Measurements from ENCODE around the gene PCDHGC5.

The PCDHGC5 gene

GRCh38 chr5:141524604-141525597 is 36.0 kb downstream of the PCDHGC5 start:
- peak; percentile 97 for FAIRE-seq
- TF ChIP-seq POLR2A (IDR thresholded peaks at IDR 0.05; ENCODE audit: low read depth, low read length) = no peak
- TF ChIP-seq TAF1 (IDR thresholded peaks at IDR 0.05; ENCODE audit: borderline replicate concordance, low read depth, low read length) = no peak
- TF ChIP-seq POLR2AphosphoS5 (IDR thresholded peaks at IDR 0.05; ENCODE audit: low read depth, low read length) = no peak
- no peak for DNase-seq (ENCODE audit: insufficient read length)

- FAIRE-seq (no peak), DNase-seq (ENCODE audit: insufficient read length) (no peak)
- no peak for TF ChIP-seq POLR2AphosphoS5 (IDR thresholded peaks at IDR 0.05; ENCODE audit: low read depth, low read length)
- no peak for TF ChIP-seq TAF1 (IDR thresholded peaks at IDR 0.05; ENCODE audit: borderline replicate concordance, low read depth, low read length)
- no peak for TF ChIP-seq POLR2A (IDR thresholded peaks at IDR 0.05; ENCODE audit: low read depth, low read length)
Measured at GRCh38 chr5:141525653-141526052, 36.8 kb downstream of the PCDHGC5 start.

GRCh38 chr5:141527426-141527825 is 38.5 kb downstream of the PCDHGC5 start:
- FAIRE-seq = no peak
- no peak for DNase-seq (ENCODE audit: insufficient read length)
- TF ChIP-seq POLR2AphosphoS5 (IDR thresholded peaks at IDR 0.05; ENCODE audit: low read depth, low read length) (no peak), POLR2A (IDR thresholded peaks at IDR 0.05; ENCODE audit: low read depth, low read length) (no peak), TAF1 (IDR thresholded peaks at IDR 0.05; ENCODE audit: borderline replicate concordance, low read depth, low read length) (no peak)

GRCh38 chr5:141528291-141528984 is 39.6 kb downstream of the PCDHGC5 start:
- FAIRE-seq (no peak), DNase-seq (ENCODE audit: insufficient read length) (no peak)
- TF ChIP-seq POLR2AphosphoS5 (IDR thresholded peaks at IDR 0.05; ENCODE audit: low read depth, low read length) (no peak), TAF1 (IDR thresholded peaks at IDR 0.05; ENCODE audit: borderline replicate concordance, low read depth, low read length) (no peak), POLR2A (IDR thresholded peaks at IDR 0.05; ENCODE audit: low read depth, low read length) (no peak)

- FAIRE-seq = no peak
- DNase-seq (ENCODE audit: insufficient read length) = no peak
Measured at GRCh38 chr5:141529002-141529401, 40.1 kb downstream of the PCDHGC5 start.

GRCh38 chr5:141529873-141530272 is 41.0 kb downstream of the PCDHGC5 start:
- DNase-seq (ENCODE audit: insufficient read length) (no peak), FAIRE-seq (peak; percentile 33)
- no peak; the same call in 1 of the 2 replicates for TF ChIP-seq POLR2AphosphoS5 (IDR thresholded peaks at IDR 0.05; ENCODE audit: low read depth, low read length)
- TF ChIP-seq POLR2A (IDR thresholded peaks at IDR 0.05; ENCODE audit: low read depth, low read length) = no peak
- no peak for TF ChIP-seq TAF1 (IDR thresholded peaks at IDR 0.05; ENCODE audit: borderline replicate concordance, low read depth, low read length)

More at GRCh38 chr5:141529002-141529401, 40.1 kb downstream of the PCDHGC5 start:
- no peak for TF ChIP-seq POLR2A (IDR thresholded peaks at IDR 0.05; ENCODE audit: low read depth, low read length)
- TF ChIP-seq POLR2AphosphoS5 (IDR thresholded peaks at IDR 0.05; ENCODE audit: low read depth, low read length) = no peak
- TF ChIP-seq TAF1 (IDR thresholded peaks at IDR 0.05; ENCODE audit: borderline replicate concordance, low read depth, low read length) = no peak

GRCh38 chr5:141532726-141533125 is 43.8 kb downstream of the PCDHGC5 start:
- DNase-seq (ENCODE audit: insufficient read length) = no peak
- TF ChIP-seq POLR2A (IDR thresholded peaks at IDR 0.05; ENCODE audit: low read depth, low read length) = no peak
- TF ChIP-seq TAF1 (IDR thresholded peaks at IDR 0.05; ENCODE audit: borderline replicate concordance, low read depth, low read length) = no peak
- TF ChIP-seq POLR2AphosphoS5 (IDR thresholded peaks at IDR 0.05; ENCODE audit: low read depth, low read length) = no peak
- no peak for FAIRE-seq

GRCh38 chr5:141533897-141534296 is 45.0 kb downstream of the PCDHGC5 start:
- TF ChIP-seq TAF1 (IDR thresholded peaks at IDR 0.05; ENCODE audit: borderline replicate concordance, low read depth, low read length) (no peak), POLR2A (IDR thresholded peaks at IDR 0.05; ENCODE audit: low read depth, low read length) (no peak), POLR2AphosphoS5 (IDR thresholded peaks at IDR 0.05; ENCODE audit: low read depth, low read length) (no peak)
- DNase-seq (ENCODE audit: insufficient read length) (no peak), FAIRE-seq (no peak)

GRCh38 chr5:141534492-141535213 is 45.8 kb downstream of the PCDHGC5 start:
- DNase-seq (ENCODE audit: insufficient read length) (no peak), FAIRE-seq (peak; percentile 42)
- TF ChIP-seq TAF1 (IDR thresholded peaks at IDR 0.05; ENCODE audit: borderline replicate concordance, low read depth, low read length) (no peak), POLR2A (IDR thresholded peaks at IDR 0.05; ENCODE audit: low read depth, low read length) (no peak), POLR2AphosphoS5 (IDR thresholded peaks at IDR 0.05; ENCODE audit: low read depth, low read length) (no peak)
